ENCODE results near the gene PTPRM. TPM values are rescaled to one million over a fixed set of nuclear protein-coding genes. Genes with fewer than 3 reads are reported as not detected.

Gene PTPRM
- polyA plus RNA-seq, 4 donors, result 80.0 to 105 (median 98.2) TPM

GRCh38 chr18:7624697-7625096, 57.6 kb downstream of the PTPRM start:
- DNase-seq (ENCODE audit: low read depth in 4 of 4, low spot score in 3 of 4), result no peak

DNA sequence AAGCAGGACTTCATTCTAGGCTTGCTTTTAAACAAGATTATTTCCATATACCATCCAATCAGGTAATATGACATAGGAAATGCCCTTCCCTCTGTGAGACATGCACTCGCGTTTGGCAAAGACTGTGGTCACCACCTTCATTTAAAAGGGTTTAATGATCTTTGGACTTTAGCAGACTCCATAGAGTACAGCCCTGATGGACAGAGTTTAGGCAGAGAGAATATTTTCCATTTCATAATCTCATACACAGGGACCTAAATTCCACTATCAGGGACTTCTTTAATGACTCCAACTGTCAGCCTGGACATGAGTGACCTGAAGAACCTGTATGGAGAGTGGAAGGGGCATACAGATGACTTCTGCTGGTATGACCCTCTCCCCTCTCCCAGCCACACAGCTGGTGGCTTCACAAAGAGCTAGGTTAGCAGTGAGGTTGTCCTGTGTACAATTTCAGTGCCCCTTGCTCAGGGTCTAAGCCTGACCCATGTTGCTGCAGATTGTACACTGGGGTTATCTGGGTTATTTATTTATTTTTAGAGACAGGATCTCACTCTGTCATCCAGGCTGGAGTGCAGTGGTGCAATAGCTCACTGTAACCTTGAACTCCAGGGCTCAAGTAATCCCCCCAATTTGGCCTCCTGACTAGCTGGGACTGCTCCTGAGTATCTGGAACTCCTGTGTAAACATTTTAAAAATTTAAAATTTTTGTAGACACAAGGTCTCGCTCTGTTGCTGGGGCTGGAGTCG, 59.2 kb downstream of the PTPRM start:
- no peak for DNase-seq (ENCODE audit: low read depth in 4 of 4, low spot score in 3 of 4)

GRCh38 chr18:7626922-7627440, 59.9 kb downstream of the PTPRM start:
- no peak for DNase-seq (ENCODE audit: low read depth in 4 of 4, low spot score in 3 of 4)

GRCh38 chr18:7629416-7629815, 62.3 kb downstream of the PTPRM start:
- no peak for DNase-seq (ENCODE audit: low read depth in 4 of 4, low spot score in 3 of 4)

DNA sequence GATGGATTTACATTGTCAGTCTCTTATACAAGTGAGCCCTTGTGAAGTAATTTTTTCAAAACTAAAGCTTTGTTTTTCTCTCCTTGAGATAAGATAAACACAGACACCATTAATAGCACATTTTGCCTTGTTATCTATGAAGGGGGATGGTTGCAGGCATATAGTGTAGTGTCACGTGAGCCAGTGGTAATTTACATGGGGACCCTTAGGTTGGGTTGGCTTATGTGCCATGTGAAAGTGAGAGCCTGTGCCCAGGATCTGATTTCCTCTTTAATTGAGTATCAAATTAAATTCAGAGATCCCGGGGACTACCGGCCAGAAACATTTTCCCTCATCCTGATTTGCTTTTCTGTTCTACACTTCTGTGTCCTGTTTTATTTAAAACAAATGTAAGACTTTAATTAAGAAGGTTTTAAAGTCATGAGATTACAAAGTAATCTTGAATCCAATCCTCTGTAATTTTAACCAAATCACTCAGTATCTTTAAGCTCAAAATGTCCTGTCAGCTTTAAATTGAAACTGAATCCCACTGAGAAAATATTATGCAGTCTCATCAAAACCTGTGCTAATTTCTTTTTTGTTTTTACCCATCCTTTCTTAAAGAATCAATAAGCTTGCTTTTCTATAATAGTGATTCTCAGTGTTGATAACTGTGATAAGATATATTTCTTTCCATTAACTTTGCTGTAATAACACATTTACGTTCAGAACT, 63.8 kb downstream of the PTPRM start:
- DNase-seq (ENCODE audit: low read depth in 4 of 4, low spot score in 3 of 4), result no peak

DNA sequence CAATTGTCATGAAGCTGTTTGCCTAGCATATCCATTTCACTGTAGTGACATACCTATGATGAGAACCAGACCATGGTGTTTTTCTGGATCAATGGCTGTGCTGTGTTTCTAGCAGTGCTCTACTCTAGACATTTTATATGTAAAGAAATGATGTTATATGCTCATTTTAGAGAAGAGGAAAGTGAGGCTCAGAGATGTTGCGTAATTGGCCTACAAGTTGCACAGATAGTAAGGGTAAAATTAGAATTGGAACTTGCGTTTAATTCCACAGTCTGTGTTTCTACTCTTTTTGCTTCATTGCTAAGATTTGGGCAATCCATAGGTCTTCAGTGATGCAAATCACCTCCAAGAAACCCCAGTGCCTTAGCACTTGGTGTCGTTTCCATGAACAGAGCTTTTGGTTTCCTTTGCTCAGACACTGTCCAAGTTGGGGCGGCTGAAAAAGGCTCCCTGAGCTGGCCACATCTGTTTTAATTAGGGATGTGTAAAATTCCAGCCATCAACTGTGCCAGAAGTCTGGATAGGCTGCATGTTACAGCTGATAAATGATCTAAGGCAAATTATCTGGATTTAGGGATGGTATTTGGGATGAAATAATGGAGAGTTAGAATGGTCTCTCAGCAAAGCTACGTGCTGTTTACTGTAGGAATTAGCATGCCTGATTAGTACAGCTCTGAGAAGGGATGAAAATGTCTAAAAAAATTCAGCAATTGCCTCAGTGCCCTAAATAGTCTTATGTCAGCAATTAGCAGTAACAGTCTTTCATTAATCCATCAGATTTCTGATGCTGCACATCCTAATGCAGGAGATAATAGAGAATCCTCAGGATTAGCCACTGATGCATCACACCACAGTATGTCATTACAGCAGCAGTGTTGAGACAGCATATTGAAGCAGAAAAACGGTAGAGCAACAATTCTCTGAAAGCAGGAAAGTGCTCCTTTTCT, 65.3 kb downstream of the PTPRM start:
- DNase-seq (ENCODE audit: low read depth in 4 of 4, low spot score in 3 of 4), result no peak

DNA sequence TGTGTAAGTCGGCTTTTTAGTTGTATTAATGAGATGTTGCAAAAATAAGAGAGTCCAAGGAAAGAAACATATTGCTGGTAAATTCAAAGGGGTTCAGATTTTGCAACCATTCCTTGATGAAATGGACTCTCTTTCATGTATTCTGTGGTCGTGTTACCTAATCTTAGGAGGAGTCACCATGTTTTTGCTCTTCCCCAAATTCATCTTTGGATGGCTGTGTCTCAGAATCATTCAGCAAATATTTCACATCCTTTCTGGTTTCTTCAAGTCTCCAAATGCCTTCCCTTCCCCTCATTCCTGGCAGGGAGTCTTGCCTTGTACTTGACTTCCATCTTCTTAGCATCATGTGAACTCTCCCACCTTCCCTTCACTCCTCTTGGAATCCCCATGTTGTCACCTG, 66.1 kb downstream of the PTPRM start:
- no peak for DNase-seq (ENCODE audit: low read depth in 4 of 4, low spot score in 3 of 4)

DNA sequence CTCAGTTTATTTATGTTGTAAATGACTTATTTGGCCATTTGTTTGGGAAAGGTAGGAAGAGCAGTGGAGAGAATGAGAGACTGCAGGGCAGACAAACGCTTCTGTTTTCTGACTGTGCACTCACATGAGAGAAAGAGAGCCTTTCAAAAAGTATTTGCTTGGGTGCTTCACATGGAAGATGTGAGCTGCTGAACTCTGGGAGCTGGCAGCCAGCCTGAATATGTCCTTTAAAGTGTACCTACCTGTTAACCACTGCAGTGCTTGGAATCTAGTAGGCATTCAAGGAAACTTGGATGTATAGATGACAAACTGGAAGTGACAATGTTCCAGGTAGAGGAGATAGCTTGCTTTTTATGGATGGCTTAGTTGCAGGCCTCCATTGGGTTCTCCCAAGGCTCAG, 68.8 kb downstream of the PTPRM start:
- DNase-seq (ENCODE audit: low read depth in 4 of 4, low spot score in 3 of 4), result no peak

DNA sequence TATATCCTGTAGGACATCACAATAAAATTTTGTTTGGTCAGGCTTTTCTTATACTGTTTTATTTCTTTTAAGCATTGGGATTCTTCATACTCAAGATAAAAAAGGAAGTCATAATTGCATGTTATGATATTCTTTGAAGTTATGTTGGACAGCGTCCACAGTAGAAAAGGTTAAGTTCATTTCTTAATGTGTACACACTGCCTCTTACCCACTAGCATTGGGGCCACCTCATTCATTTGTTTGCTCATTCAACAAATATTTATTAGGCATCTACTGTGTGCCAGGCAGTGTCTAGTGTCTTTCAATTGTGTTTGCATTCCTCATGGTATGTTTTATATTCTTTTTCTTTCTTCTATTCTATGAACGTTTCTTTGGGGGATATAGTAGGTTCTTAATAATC, 70.2 kb downstream of the PTPRM start:
- no peak for DNase-seq (ENCODE audit: low read depth in 4 of 4, low spot score in 3 of 4)

DNA sequence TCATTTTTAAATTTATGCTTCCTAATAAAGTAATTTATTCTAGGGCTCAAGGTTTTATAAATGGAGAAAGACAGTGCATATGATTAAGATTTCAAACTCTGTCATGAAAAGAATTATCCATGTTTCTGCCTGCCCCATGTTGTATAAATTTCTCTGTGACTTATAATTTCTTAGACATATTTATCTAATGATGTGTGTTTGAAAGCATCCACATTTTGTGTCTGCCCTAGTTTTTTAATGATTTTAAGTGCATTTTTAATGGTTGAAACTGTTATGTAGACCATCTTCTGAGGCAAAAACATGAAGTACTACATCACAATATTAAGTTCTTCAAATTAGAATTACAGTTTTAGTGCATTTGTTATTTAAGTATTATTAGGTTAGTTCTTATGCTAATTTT, 71.2 kb downstream of the PTPRM start:
- no peak for DNase-seq (ENCODE audit: low read depth in 4 of 4, low spot score in 3 of 4)

DNA sequence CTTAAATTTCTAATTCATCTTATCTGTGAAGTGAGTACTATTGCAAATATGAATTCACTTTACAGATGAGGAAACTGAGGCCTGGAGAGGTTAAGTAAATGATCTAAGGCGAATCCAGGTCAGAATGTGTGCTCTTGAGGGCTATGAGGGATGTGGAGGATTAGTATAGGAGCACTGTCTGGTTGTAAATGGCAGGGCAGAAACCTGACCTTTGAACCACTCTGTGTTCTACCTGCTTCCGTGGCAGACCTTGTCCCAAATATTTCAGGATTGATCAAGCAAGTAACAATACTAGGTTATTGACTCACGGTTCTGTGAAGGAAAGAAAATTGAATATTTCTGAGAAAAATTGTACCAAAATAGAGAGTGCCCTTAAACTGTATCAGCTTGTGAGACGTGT, 74.7 kb downstream of the PTPRM start:
- no peak for DNase-seq (ENCODE audit: low read depth in 4 of 4, low spot score in 3 of 4)

DNA sequence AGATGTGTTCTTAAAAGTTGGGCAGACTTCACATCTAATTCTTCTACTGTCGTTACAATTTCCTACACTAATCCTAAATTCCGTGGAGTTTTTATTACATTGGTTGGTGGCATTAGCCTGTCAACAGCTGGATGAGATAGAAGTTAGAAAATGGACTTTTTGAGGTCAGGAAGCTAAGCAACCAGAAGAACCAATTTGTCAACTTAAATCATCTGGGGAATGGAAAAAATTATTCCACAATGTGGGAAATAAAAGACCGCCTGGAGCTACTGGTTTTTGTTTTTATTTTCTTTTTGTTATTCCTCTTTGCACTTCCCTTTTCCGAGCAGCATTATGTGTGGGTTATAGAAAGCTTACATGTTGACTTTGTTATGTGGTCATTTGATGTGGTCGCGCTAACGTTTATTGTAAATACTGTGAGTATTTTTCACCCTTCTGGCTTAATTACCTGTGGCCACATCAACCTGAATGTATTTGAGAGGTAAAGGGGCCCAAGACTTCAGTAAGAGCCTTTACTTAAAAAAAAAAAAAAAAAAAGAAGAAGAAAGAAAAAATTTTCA, 75.3 kb downstream of the PTPRM start:
- no peak for DNase-seq (ENCODE audit: low read depth in 4 of 4, low spot score in 3 of 4)

DNA sequence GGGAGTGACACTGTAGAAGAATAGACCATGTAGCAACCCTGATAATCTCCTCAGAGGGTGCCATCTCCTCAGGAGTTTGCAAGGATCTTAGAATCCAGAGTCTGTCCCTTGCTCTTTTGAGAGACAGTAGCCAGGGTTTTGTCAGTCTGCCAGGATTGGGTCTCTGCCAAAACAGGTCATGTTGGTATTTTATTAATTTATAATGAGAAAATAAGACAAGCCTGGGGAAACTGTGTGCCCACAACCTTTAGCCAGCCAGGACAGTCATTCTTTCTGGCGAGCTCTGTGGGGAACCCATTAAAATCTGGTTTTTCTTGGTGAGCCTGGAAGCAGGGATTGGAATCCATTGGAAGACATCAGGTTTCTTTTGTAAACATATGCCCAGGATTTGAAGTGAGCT, 78.6 kb downstream of the PTPRM start:
- DNase-seq (ENCODE audit: low read depth in 4 of 4, low spot score in 3 of 4), result no peak

DNA sequence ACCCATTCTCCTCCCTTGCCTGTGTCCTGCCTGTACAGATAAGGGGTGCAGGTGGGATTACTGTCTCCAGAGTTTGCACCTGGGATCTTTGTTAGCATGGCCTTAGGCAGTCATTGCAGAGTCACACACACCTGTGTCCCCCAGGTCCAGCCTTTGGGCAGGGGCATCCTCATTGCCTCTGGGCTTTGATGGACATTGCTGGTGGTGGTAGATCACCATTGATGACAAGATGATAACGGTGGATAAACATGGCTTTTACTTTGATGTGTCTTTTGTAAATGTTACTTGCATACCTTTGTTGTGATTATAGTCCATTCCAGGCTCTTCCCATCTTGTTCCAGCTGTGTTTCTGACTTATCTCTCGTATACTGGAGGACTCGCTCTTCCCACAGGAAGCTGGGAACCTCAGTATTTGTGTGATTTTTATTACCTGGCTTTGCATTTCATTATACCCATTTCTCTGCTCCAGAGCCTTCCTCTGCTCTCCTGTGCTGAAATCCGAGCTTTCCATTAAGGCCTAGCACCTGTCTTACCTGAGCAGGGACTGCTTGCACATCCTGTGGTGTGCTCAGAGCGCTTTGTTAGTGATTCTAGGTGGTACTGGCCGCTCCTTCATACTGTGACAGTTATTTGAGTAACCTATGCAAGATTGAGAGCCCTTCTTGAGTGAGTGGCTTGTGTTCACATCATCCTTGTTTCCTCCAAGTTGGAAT, 79.2 kb downstream of the PTPRM start:
- no peak for DNase-seq (ENCODE audit: low read depth in 4 of 4, low spot score in 3 of 4)

- DNase-seq (ENCODE audit: low read depth in 4 of 4, low spot score in 3 of 4), result no peak
These were observed 80.4 kb downstream of the PTPRM start for GRCh38 chr18:7647500-7647899.

DNA sequence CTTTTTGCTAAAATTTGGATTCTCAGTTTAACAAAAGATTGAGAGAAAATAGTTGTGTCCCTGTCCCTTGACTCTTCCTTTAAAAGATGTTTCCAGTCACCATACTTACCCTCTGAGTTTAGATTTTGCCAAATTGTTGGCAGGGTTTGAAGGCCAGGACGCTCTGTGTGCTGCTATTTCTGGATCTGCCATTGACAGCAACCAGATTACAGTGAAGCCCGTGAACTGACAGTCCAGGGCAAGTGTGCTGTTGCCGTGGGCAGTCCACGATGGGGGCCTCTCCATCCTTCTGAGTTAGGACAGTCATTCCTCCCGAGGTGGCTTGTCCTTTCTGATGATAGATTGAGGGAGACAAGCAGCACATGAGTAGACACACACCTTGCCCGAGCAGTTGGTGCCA, 89.9 kb downstream of the PTPRM start:
- DNase-seq (ENCODE audit: low read depth in 4 of 4, low spot score in 3 of 4), result no peak

DNA sequence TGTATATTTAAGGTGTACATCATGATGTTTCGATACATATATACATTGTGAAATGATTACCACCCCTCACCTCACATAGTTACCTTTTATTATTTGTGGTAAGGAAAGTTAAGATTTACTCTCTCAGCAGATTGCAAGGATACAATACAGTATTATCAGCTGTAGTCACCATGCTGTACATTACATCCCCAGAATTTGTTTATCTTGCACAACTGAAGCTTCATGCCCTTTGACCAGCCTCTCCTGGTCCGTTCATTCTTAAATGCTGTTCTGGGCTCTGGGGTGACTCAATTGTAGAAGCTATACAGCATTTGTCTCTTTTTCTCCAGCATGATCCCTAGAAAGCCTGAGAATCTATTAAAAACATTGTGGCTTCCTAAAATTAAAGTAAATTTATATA, 90.8 kb downstream of the PTPRM start:
- no peak for DNase-seq (ENCODE audit: low read depth in 4 of 4, low spot score in 3 of 4)

DNA sequence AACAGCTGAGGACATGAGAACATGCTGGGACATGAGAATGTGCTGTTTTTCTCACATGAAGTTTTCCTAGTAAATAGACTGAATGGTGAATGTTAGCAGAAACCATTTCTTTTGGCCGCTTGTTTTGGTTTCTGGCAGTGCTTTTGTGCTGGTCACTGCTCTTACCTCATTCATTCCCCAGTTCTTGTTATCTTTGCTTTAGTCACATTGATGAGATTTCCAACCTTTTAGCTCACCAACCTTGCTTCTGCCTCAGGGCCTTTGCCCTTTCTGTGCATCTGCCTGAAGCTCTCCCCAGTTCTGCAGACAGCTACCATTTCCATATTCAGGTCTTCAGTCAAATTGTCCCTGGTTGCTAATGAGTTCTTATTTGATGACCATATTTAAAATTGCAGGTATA, 91.6 kb downstream of the PTPRM start:
- no peak for DNase-seq (ENCODE audit: low read depth in 4 of 4, low spot score in 3 of 4)

- DNase-seq (ENCODE audit: low read depth in 4 of 4, low spot score in 3 of 4), result no peak
These were observed 94.1 kb downstream of the PTPRM start for GRCh38 chr18:7661207-7661606.

GRCh38 chr18:7662866-7663265, 95.8 kb downstream of the PTPRM start:
- DNase-seq (ENCODE audit: low read depth in 4 of 4, low spot score in 3 of 4), result no peak
